ENCODE measurements around the gene PRPF40B.

- TF ChIP-seq POLR2A (IDR thresholded peaks at IDR 0.05; ENCODE audit: low read depth, low read length), result no peak
- TF ChIP-seq POLR2AphosphoS5 (IDR thresholded peaks at IDR 0.05; ENCODE audit: low read depth, low read length), result no peak
- TF ChIP-seq TAF1 (IDR thresholded peaks at IDR 0.05; ENCODE audit: borderline replicate concordance, low read depth, low read length), result no peak
These were observed 69.5 kb downstream of the PRPF40B start for GRCh38 chr12:49692851-49693250.
